Mesodermal cell (in vitro differentiated cells): Measurements from ENCODE around the gene TRAIP.

Experiments used
- H3K27ac ChIP-seq: 2 replicates; pipeline ENCODE4 v1.7.0; 2013; ENCODE audit warnings: mild to moderate bottlenecking, low read depth, low read length, moderate library complexity; ENCODE audit not compliant: severe bottlenecking
- H3K36me3 ChIP-seq: 2 replicates; pipeline ENCODE4 v1.7.1; 2013; ENCODE audit warnings: mild to moderate bottlenecking, low read length, moderate library complexity; ENCODE audit not compliant: control insufficient read depth, insufficient read depth
- H3K4me1 ChIP-seq: one replicate; pipeline ENCODE4 v1.7.1; 2013; ENCODE audit warnings: mild to moderate bottlenecking, low read length; ENCODE audit not compliant: insufficient read depth, control insufficient read depth, poor library complexity, severe bottlenecking
- H3K4me3 ChIP-seq: 2 replicates; pipeline ENCODE4 v1.7.0; 2013; ENCODE audit warnings: low read length, control low read depth, mild to moderate bottlenecking; ENCODE audit not compliant: insufficient read depth, poor library complexity, severe bottlenecking; ENCODE audit errors: extremely low read depth
- H3K9me3 ChIP-seq: 2 replicates; pipeline ENCODE4 v1.7.1; 2013; ENCODE audit warnings: mild to moderate bottlenecking, low read length, moderate library complexity; ENCODE audit not compliant: control insufficient read depth
- WGBS, 2 experiments: methylation state at CpG; one replicate each; pipeline ENCODE4 v1.1.5; 2013; ENCODE audit warnings: missing lambda C conversion rate in 2 of 2; ENCODE audit not compliant: insufficient coverage in 2 of 2; 5-methylcytosine and 5-hydroxymethylcytosine counted together

The TRAIP gene

GRCh38 chr3:49895791-49896190 is 39.4 kb upstream of the TRAIP start:
- Histone ChIP-seq H3K4me1 (no peaks in the 10 kb centered on the region), H3K27ac (no peak overlapping the region), H3K9me3 (no peaks in the 10 kb centered on the region), H3K36me3 (no peaks in the 10 kb centered on the region), H3K4me3 (no peak overlapping the region)
- 95 to 96% methylated on average over 9 of the region's 9 CpGs for WGBS, 2 experiments

GRCh38 chr3:49889296-49889695 is 32.9 kb upstream of the TRAIP start:
- Histone ChIP-seq H3K4me3 (no peak overlapping the region), H3K9me3 (no peaks in the 10 kb centered on the region), H3K4me1 (no peaks in the 10 kb centered on the region), H3K27ac (no peak overlapping the region), H3K36me3 (no peaks in the 10 kb centered on the region)
- WGBS, 2 experiments: 76 to 86% methylated on average over 10 of the region's 10 CpGs

- no peak overlapping the region for H3K27ac ChIP-seq
- no peaks in the 10 kb centered on the region for H3K36me3 ChIP-seq
- H3K4me3 ChIP-seq: no peak overlapping the region
- no peaks in the 10 kb centered on the region for H3K4me1 ChIP-seq
- H3K9me3 ChIP-seq: no peaks in the 10 kb centered on the region
These were observed 30.5 kb upstream of the TRAIP start for GRCh38 chr3:49886922-49887265.

GRCh38 chr3:49883998-49884397 is 27.6 kb upstream of the TRAIP start:
- 80 to 98% methylated on average over 4 of the region's 4 CpGs for WGBS, 2 experiments

GRCh38 chr3:49882166-49882565 is 25.8 kb upstream of the TRAIP start:
- no peak overlapping the region for H3K27ac ChIP-seq
- WGBS, 2 experiments: 72 to 81% methylated on average over 4 to 6 of the region's 6 CpGs
- H3K4me3 ChIP-seq: no peak overlapping the region
- H3K36me3 ChIP-seq: no peaks in the 10 kb centered on the region
- H3K9me3 ChIP-seq: no peaks in the 10 kb centered on the region
- H3K4me1 ChIP-seq: peaks cover 11% of the 10 kb centered on the region

More at GRCh38 chr3:49883998-49884397, 27.6 kb upstream of the TRAIP start:
- no peaks in the 10 kb centered on the region for H3K9me3 ChIP-seq
- H3K4me3 ChIP-seq: no peak overlapping the region
- peaks cover 11% of the 10 kb centered on the region for H3K4me1 ChIP-seq
- no peak overlapping the region for H3K27ac ChIP-seq
- no peaks in the 10 kb centered on the region for H3K36me3 ChIP-seq

GRCh38 chr3:49880581-49881315 is 24.4 kb upstream of the TRAIP start:
- peak overlapping the region; percentile 46 for H3K27ac ChIP-seq
- no peaks in the 10 kb centered on the region for H3K36me3 ChIP-seq
- 70 to 71% methylated on average over 1 to 2 of the region's 6 CpGs for WGBS, 2 experiments
- peaks cover 11% of the 10 kb centered on the region for H3K4me1 ChIP-seq
- no peak overlapping the region for H3K4me3 ChIP-seq
- H3K9me3 ChIP-seq: no peaks in the 10 kb centered on the region

- H3K4me3 ChIP-seq: no peak overlapping the region
- H3K36me3 ChIP-seq: no peaks in the 10 kb centered on the region
- H3K9me3 ChIP-seq: no peaks in the 10 kb centered on the region
- 50 to 83% methylated on average over 1 to 2 of the region's 2 CpGs for WGBS, 2 experiments
- H3K4me1 ChIP-seq: peaks cover 11% of the 10 kb centered on the region
- H3K27ac ChIP-seq: no peak overlapping the region
These were observed 23.4 kb upstream of the TRAIP start for GRCh38 chr3:49879721-49880120.

GRCh38 chr3:49878686-49879085 is 22.3 kb upstream of the TRAIP start:
- H3K4me3 ChIP-seq: no peak overlapping the region
- peaks cover 11% of the 10 kb centered on the region for H3K4me1 ChIP-seq
- no peak overlapping the region for H3K27ac ChIP-seq
- no peaks in the 10 kb centered on the region for H3K36me3 ChIP-seq
- no peaks in the 10 kb centered on the region for H3K9me3 ChIP-seq

GRCh38 chr3:49877716-49878115 is 21.4 kb upstream of the TRAIP start:
- no peak overlapping the region for H3K27ac ChIP-seq
- WGBS, 2 experiments: no CpG with 5 or more reads among the region's 2 CpGs
- H3K9me3 ChIP-seq: no peaks in the 10 kb centered on the region
- no peaks in the 10 kb centered on the region for H3K36me3 ChIP-seq
- H3K4me3 ChIP-seq: no peak overlapping the region
- peaks cover 11% of the 10 kb centered on the region for H3K4me1 ChIP-seq

GRCh38 chr3:49876567-49876966 is 20.2 kb upstream of the TRAIP start:
- H3K4me3 ChIP-seq: no peak overlapping the region
- 84 to 88% methylated on average over 3 to 5 of the region's 5 CpGs for WGBS, 2 experiments

GRCh38 chr3:49873623-49874022 is 17.3 kb upstream of the TRAIP start:
- 94% methylated on average over 8 of the region's 8 CpGs for WGBS, 2 experiments
- Histone ChIP-seq H3K27ac (peak overlapping the region; percentile 45), H3K4me3 (no peak overlapping the region), H3K9me3 (no peaks in the 10 kb centered on the region), H3K36me3 (no peaks in the 10 kb centered on the region), H3K4me1 (peaks cover 16% of the 10 kb centered on the region)

More at GRCh38 chr3:49876567-49876966, 20.2 kb upstream of the TRAIP start:
- Histone ChIP-seq H3K27ac (no peak overlapping the region), H3K36me3 (no peaks in the 10 kb centered on the region), H3K9me3 (no peaks in the 10 kb centered on the region), H3K4me1 (peaks cover 20% of the 10 kb centered on the region)
